Chondrocyte (in vitro differentiated cells): ENCODE data around the gene ABLIM2. TPM values are rescaled to one million over a fixed set of nuclear protein-coding genes. Genes with fewer than 3 reads are reported as not detected.
A peak's percentile ranks its signal among the peaks of the same experiment; 100 is the strongest.

Experiments used
- DNase-seq: peaks from one replicate; pipeline ENCODE4 v3.0.0; 2021; ENCODE audit warnings: mixed read lengths, low spot score
- H3K27ac Mint-ChIP-seq: one replicate; pipeline ENCODE4 v1.8.0; 2021; ENCODE audit warnings: mild to moderate bottlenecking, moderate library complexity, mixed read lengths; ENCODE audit not compliant: unreplicated experiment
- H3K27me3 Mint-ChIP-seq: 2 replicates; pipeline ENCODE4 v1.8.0; 2021; ENCODE audit warnings: low read depth, mixed read lengths
- H3K36me3 Mint-ChIP-seq: 2 replicates; pipeline ENCODE4 v1.8.0; 2021; ENCODE audit warnings: low read depth, mixed read lengths
- H3K4me1 Mint-ChIP-seq: 2 replicates; pipeline ENCODE4 v1.8.0; 2021; ENCODE audit warnings: low read depth, mild to moderate bottlenecking, mixed read lengths
- H3K4me3 Mint-ChIP-seq: one replicate; pipeline ENCODE4 v1.8.0; 2021; ENCODE audit warnings: mild to moderate bottlenecking, moderate library complexity, mixed read lengths; ENCODE audit not compliant: unreplicated experiment
- H3K9me3 Mint-ChIP-seq: 2 replicates; pipeline ENCODE4 v1.8.0; 2021; ENCODE audit warnings: low read depth, mixed read lengths
- total RNA-seq: library from RNA; stranded (reverse); gene quantifications from 3 replicates; pipeline ENCODE4 v1.2.1, GENCODE V29; 2021
- TF ChIP-seq, protein P1 (sequence below): fragments of 200-600 bp; sonication (generic); IDR thresholded peaks from 2 replicates; pipeline ENCODE4 v1.5.0; 2021; ENCODE audit warnings: antibody characterized with exemption, mild to moderate bottlenecking, moderate library complexity

Gene ABLIM2
- total RNA-seq, 1 donor from 2014 or later, result 0.47 TPM

- H3K27me3 Mint-ChIP-seq, result peaks cover 30% of the 10 kb centered on the region
- H3K4me3 Mint-ChIP-seq, result no peak overlapping the region
- peaks cover 3% of the 10 kb centered on the region for H3K9me3 Mint-ChIP-seq
- DNase-seq, result no peak
- peaks cover 19% of the 10 kb centered on the region for H3K4me1 Mint-ChIP-seq
- peaks cover 5% of the 10 kb centered on the region for H3K36me3 Mint-ChIP-seq
- H3K27ac Mint-ChIP-seq, result peak overlapping the region; percentile 61
- TF ChIP-seq, protein P1, sequence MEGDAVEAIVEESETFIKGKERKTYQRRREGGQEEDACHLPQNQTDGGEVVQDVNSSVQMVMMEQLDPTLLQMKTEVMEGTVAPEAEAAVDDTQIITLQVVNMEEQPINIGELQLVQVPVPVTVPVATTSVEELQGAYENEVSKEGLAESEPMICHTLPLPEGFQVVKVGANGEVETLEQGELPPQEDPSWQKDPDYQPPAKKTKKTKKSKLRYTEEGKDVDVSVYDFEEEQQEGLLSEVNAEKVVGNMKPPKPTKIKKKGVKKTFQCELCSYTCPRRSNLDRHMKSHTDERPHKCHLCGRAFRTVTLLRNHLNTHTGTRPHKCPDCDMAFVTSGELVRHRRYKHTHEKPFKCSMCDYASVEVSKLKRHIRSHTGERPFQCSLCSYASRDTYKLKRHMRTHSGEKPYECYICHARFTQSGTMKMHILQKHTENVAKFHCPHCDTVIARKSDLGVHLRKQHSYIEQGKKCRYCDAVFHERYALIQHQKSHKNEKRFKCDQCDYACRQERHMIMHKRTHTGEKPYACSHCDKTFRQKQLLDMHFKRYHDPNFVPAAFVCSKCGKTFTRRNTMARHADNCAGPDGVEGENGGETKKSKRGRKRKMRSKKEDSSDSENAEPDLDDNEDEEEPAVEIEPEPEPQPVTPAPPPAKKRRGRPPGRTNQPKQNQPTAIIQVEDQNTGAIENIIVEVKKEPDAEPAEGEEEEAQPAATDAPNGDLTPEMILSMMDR, result no peak
These were observed 58.6 kb downstream of the ABLIM2 start for GRCh38 chr4:8099981-8100464.

GRCh38 chr4:8098506-8098905 lies 60.1 kb downstream of the ABLIM2 start:
- TF ChIP-seq, protein P1, result no peak
- Mint-ChIP-seq H3K4me3 (no peak overlapping the region), H3K9me3 (peaks cover 17% of the 10 kb centered on the region), H3K4me1 (peaks cover 19% of the 10 kb centered on the region), H3K36me3 (peaks cover 14% of the 10 kb centered on the region), H3K27me3 (peaks cover 17% of the 10 kb centered on the region), H3K27ac (no peak overlapping the region)
- DNase-seq, result no peak

- no peak overlapping the region for H3K27ac Mint-ChIP-seq
- H3K9me3 Mint-ChIP-seq, result peaks cover 21% of the 10 kb centered on the region
- H3K27me3 Mint-ChIP-seq, result peaks cover 15% of the 10 kb centered on the region
- peak; percentile 66 for DNase-seq
- TF ChIP-seq, protein P1, result no peak
- peaks cover 16% of the 10 kb centered on the region for H3K36me3 Mint-ChIP-seq
- H3K4me3 Mint-ChIP-seq, result no peak overlapping the region
- peaks cover 19% of the 10 kb centered on the region for H3K4me1 Mint-ChIP-seq
These were observed 60.8 kb downstream of the ABLIM2 start for GRCh38 chr4:8097721-8098345.

DNA sequence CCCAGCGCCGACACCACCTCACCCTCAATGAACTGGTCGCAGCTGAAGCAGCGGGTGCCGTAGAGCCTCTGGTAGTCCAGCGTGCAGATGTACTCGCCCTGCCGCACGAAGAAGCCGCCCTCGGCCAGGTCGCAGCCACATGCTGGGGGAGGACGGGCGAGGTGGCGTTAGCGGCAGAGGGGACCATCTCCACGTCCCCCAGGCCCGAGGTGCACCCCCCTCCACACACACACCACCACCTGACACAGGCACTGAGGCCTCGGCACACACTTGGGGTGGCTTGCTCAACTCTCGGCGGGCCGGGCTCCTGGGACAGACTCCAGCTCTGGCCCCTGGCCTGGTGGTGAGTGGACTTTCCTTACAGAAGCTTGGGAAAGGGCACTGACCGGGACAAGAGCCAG lies 61.5 kb downstream of the ABLIM2 start:
- TF ChIP-seq, protein P1, result no peak
- Mint-ChIP-seq H3K9me3 (peaks cover 24% of the 10 kb centered on the region), H3K27me3 (peaks cover 8% of the 10 kb centered on the region), H3K36me3 (peaks cover 18% of the 10 kb centered on the region), H3K4me3 (no peak overlapping the region), H3K27ac (no peak overlapping the region), H3K4me1 (peaks cover 19% of the 10 kb centered on the region)
- DNase-seq, result peak; percentile 90

DNA sequence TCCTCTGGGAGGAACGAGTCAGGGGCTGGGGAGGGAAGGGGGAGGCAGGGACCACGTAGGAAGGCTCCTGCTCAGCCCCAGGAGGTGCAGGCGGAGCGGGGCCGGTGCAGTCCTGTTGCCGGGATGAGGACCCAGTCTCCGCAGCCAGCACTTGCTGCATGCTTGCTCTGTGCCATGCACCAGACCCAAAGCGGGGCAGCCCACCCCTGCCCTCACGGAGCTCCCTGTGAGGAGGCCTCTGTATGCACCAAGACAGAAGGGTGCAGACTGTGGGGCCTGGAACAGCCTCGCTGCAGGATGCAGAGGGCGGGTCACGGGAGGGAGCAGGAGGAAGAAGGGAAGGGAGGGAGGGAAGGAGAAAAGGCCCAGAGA lies 61.9 kb downstream of the ABLIM2 start:
- Mint-ChIP-seq H3K4me3 (no peak overlapping the region), H3K9me3 (peaks cover 24% of the 10 kb centered on the region), H3K36me3 (peaks cover 18% of the 10 kb centered on the region), H3K27me3 (peaks cover 4% of the 10 kb centered on the region), H3K27ac (no peak overlapping the region), H3K4me1 (peaks cover 18% of the 10 kb centered on the region)
- DNase-seq, result peak; percentile 86
- TF ChIP-seq, protein P1, result no peak
